Measurements from ENCODE around the gene SCG3. TPM values are rescaled to one million over a fixed set of nuclear protein-coding genes. Genes with fewer than 3 reads are reported as not detected.

The SCG3 gene
- polyA plus RNA-seq, 1 donor (not counting 4 experiments of a cell fraction or from before 2014, with no cell fraction given): not detected

DNA sequence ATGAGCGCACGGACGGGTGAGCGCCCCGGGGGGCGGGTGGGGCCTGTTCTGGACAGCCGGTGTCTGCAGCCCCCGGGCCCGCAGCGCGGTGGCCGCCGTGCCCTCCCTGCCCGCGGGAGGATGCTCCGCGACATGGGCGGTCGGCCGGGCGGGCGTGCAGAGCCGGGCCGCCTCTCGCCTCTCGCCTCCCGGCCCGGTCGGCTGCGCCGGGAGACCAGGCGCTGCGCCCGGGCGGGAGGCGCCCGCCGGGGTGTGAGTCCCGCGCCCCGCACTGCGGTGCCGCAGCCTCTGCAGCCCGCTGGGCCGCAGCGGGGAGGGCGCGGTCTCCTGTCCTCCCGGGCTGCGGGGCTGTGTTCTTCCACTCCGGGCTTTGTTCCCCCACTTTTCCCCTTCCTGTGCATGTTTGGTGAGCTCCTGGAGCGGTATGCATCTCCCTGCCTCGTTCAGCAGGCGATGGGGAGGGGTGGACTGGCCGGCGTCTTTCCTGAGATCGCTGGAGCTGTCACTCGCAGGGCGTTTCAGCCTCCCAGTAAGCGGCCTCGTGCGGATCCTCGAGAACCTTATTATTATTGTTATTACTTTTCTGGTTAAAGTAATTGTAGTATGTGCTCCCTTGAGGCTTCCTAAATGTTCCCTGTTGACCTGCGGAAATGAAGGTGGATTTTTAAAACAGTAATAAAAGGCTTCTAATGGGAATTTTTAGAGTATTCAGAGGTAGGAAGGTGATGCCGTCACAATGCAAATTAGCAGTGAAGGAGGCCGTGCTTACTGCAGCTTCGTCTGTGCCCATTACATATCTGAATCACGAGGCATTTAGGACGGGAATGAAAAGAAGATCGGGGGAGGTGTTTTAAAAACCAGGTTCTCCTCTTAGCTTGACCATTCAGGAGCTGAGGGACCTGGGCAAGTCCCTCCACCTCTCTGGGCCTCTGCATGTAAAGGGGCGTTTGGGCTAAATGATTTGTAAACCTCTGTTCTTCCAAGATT lies 70.7 kb downstream of the SCG3 start:
- H3K27ac ChIP-seq (ENCODE audit: control insufficient read depth, insufficient read depth, low read length): no peak overlapping the region
- H3K27me3 ChIP-seq (ENCODE audit: control insufficient read depth, extremely low read depth, insufficient read depth, low read length): peaks cover 4% of the 10 kb centered on the region
- H3K9me1 ChIP-seq (ENCODE audit: control insufficient read depth, extremely low read depth, insufficient read depth, low read length): no peaks in the 10 kb centered on the region
- TF ChIP-seq EZH2 (IDR thresholded peaks at IDR 0.05; ENCODE audit: low read length): no peak
- TF ChIP-seq, protein P1, sequence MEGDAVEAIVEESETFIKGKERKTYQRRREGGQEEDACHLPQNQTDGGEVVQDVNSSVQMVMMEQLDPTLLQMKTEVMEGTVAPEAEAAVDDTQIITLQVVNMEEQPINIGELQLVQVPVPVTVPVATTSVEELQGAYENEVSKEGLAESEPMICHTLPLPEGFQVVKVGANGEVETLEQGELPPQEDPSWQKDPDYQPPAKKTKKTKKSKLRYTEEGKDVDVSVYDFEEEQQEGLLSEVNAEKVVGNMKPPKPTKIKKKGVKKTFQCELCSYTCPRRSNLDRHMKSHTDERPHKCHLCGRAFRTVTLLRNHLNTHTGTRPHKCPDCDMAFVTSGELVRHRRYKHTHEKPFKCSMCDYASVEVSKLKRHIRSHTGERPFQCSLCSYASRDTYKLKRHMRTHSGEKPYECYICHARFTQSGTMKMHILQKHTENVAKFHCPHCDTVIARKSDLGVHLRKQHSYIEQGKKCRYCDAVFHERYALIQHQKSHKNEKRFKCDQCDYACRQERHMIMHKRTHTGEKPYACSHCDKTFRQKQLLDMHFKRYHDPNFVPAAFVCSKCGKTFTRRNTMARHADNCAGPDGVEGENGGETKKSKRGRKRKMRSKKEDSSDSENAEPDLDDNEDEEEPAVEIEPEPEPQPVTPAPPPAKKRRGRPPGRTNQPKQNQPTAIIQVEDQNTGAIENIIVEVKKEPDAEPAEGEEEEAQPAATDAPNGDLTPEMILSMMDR (optimal IDR thresholded peaks at IDR 0.05 in 1 of 3, IDR thresholded peaks at IDR 0.05 in 1 of 3, conservative IDR thresholded peaks at IDR 0.05 in 1 of 3; ENCODE audit: extremely low read depth in 1 of 3, insufficient read depth in 2 of 3, low read length in 3 of 3): no peak
- no peaks in the 10 kb centered on the region for H4K20me1 ChIP-seq (ENCODE audit: control insufficient read depth, extremely low read depth, insufficient read depth, low read length)
- peak overlapping the region; percentile 44 to 78 (median 70) for H3K4me3 ChIP-seq (ENCODE audit: control insufficient read depth in 2 of 3, extremely low read depth in 1 of 3, insufficient read depth in 2 of 3, low read depth in 1 of 3, low read length in 3 of 3)
- peaks cover 4% of the 10 kb centered on the region for H3K4me1 ChIP-seq (ENCODE audit: control insufficient read depth, extremely low read depth, insufficient read depth, low read length)
- DNase-seq (ENCODE audit: low read depth, low spot score): no peak
- H3K4me2 ChIP-seq (ENCODE audit: control insufficient read depth, extremely low read depth, insufficient read depth, low read depth, low read length): peak overlapping the region; percentile 85
- dilution Hi-C loops (cut with MboI; ENCODE audit: extremely low pct_ligation_motif_present, low sequenced_read_pairs): no loop called here
- H3K9me3 ChIP-seq (ENCODE audit: control insufficient read depth, low read depth, low read length): no peaks in the 10 kb centered on the region
- no peaks in the 10 kb centered on the region for H3K36me3 ChIP-seq (ENCODE audit: control insufficient read depth in 2 of 2, extremely low read depth in 1 of 2, insufficient read depth in 2 of 2, low read length in 2 of 2)
- H3K9ac ChIP-seq (ENCODE audit: control insufficient read depth, extremely low read depth, insufficient read depth, low read length): peak overlapping the region; percentile 11
- peak overlapping the region; percentile 92 for H2AFZ ChIP-seq (ENCODE audit: control insufficient read depth, low read length)
- FAIRE-seq: peak; percentile 68
- H3K79me2 ChIP-seq (ENCODE audit: control insufficient read depth, insufficient read depth, low read length): no peaks in the 10 kb centered on the region

DNA sequence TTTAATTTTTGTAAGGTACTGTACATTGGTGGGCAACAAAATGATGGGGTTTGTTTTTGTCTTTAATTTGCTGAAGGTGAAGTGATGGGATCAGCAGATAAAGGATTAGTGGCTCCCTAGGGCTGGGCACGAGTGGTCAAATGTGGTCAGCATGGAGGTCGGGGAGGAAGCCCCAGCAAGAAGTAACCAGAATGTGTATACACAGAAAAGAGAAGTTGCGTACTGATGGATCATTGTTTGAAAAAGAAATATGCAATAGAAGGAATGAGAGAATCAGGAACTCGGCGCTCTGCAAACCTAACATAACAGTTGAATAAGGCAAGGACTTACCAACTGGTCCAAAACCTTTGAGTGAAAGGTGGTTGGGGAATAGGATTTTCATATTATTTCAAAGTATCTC lies 71.6 kb downstream of the SCG3 start:
- Histone ChIP-seq H3K9me1 (ENCODE audit: control insufficient read depth, extremely low read depth, insufficient read depth, low read length) (no peaks in the 10 kb centered on the region), H3K4me1 (ENCODE audit: control insufficient read depth, extremely low read depth, insufficient read depth, low read length) (peaks cover 4% of the 10 kb centered on the region), H3K4me3 (ENCODE audit: control insufficient read depth in 2 of 3, extremely low read depth in 1 of 3, insufficient read depth in 2 of 3, low read depth in 1 of 3, low read length in 3 of 3) (no peak overlapping the region), H3K9me3 (ENCODE audit: control insufficient read depth, low read depth, low read length) (no peaks in the 10 kb centered on the region), H3K27me3 (ENCODE audit: control insufficient read depth, extremely low read depth, insufficient read depth, low read length) (peaks cover 4% of the 10 kb centered on the region), H4K20me1 (ENCODE audit: control insufficient read depth, extremely low read depth, insufficient read depth, low read length) (no peaks in the 10 kb centered on the region), H3K9ac (ENCODE audit: control insufficient read depth, extremely low read depth, insufficient read depth, low read length) (no peak overlapping the region), H2AFZ (ENCODE audit: control insufficient read depth, low read length) (no peak overlapping the region), H3K27ac (ENCODE audit: control insufficient read depth, insufficient read depth, low read length) (no peak overlapping the region), H3K36me3 (ENCODE audit: control insufficient read depth in 2 of 2, extremely low read depth in 1 of 2, insufficient read depth in 2 of 2, low read length in 2 of 2) (no peaks in the 10 kb centered on the region), H3K4me2 (ENCODE audit: control insufficient read depth, extremely low read depth, insufficient read depth, low read depth, low read length) (no peak overlapping the region), H3K79me2 (ENCODE audit: control insufficient read depth, insufficient read depth, low read length) (no peaks in the 10 kb centered on the region)
- dilution Hi-C loops (cut with MboI; ENCODE audit: extremely low pct_ligation_motif_present, low sequenced_read_pairs): no loop called here
- DNase-seq (ENCODE audit: low read depth, low spot score) (no peak), FAIRE-seq (no peak)
- TF ChIP-seq, protein P1 (optimal IDR thresholded peaks at IDR 0.05 in 1 of 3, IDR thresholded peaks at IDR 0.05 in 1 of 3, conservative IDR thresholded peaks at IDR 0.05 in 1 of 3; ENCODE audit: extremely low read depth in 1 of 3, insufficient read depth in 2 of 3, low read length in 3 of 3): no peak
- no peak for TF ChIP-seq EZH2 (IDR thresholded peaks at IDR 0.05; ENCODE audit: low read length)
